ENCODE data around the gene GRIA3.
A peak's percentile ranks its signal among the peaks of the same experiment; 100 is the strongest.
"Not testable (repeated sequence)": the region's sequence is repeated elsewhere in the genome, so short reads cannot be mapped to it uniquely, and the experiment has no call there.

GRIA3 gene

GRCh38 chrX:123454712-123455431, 270.8 kb downstream of the GRIA3 start:
- no peak for DNase-seq

- no peak for DNase-seq
Measured at GRCh38 chrX:123455693-123456092, 271.6 kb downstream of the GRIA3 start.

- DNase-seq: no peak
Measured at GRCh38 chrX:123464709-123465108, 280.6 kb downstream of the GRIA3 start.

- DNase-seq: no peak
Measured at GRCh38 chrX:123468481-123468880, 284.4 kb downstream of the GRIA3 start.

- DNase-seq: no peak
Measured at GRCh38 chrX:123475068-123475724, 291.1 kb downstream of the GRIA3 start.

- no peak for DNase-seq
Measured at GRCh38 chrX:123476611-123477219, 292.6 kb downstream of the GRIA3 start.

- DNase-seq: no peak
Measured at GRCh38 chrX:123477673-123478072, 293.6 kb downstream of the GRIA3 start.

- peak in 2 of 58 donors; percentile 1 to 16 for DNase-seq
Measured at GRCh38 chrX:123481913-123482851, 298.1 kb downstream of the GRIA3 start.

GRCh38 chrX:123486297-123486696, 302.2 kb downstream of the GRIA3 start:
- DNase-seq: peak in 10 of 58 donors; percentile 0 to 31 (median 3)

- no peak for DNase-seq
Measured at GRCh38 chrX:123487236-123487635, 303.2 kb downstream of the GRIA3 start.

GRCh38 chrX:123487669-123488068, 303.6 kb downstream of the GRIA3 start:
- no peak for DNase-seq

GRCh38 chrX:123489011-123489410, 304.9 kb downstream of the GRIA3 start:
- no peak for DNase-seq

- no peak for DNase-seq
Measured at GRCh38 chrX:123493857-123494256, 309.8 kb downstream of the GRIA3 start.

- DNase-seq: no peak
Measured at GRCh38 chrX:123499787-123500186, 315.7 kb downstream of the GRIA3 start.

GRCh38 chrX:123504047-123504446, 320.0 kb downstream of the GRIA3 start:
- no peak for DNase-seq

GRCh38 chrX:123504630-123505270, 320.7 kb downstream of the GRIA3 start:
- no peak for DNase-seq

- DNase-seq: no peak
Measured at GRCh38 chrX:123513585-123514278, 329.7 kb downstream of the GRIA3 start.

GRCh38 chrX:123514279-123514640, 330.2 kb downstream of the GRIA3 start:
- DNase-seq: not testable (repeated sequence)

- no peak for DNase-seq
Measured at GRCh38 chrX:123518791-123519190, 334.7 kb downstream of the GRIA3 start.

- no peak for DNase-seq
Measured at GRCh38 chrX:123525123-123525725, 341.1 kb downstream of the GRIA3 start.
